GM19467 (cell line): Measurements from ENCODE around the gene RAI14.
"Not testable (repeated sequence)": the region's sequence is repeated elsewhere in the genome, so short reads cannot be mapped to it uniquely, and the experiment has no call there.

Experiments used
- ATAC-seq: cut with Tn5 transposase; IDR thresholded peaks from one replicate; pipeline ENCODE4 v1.9.1; 2021; ENCODE audit warnings: mild to moderate bottlenecking, moderate library complexity; ENCODE audit not compliant: unreplicated experiment

The RAI14 gene

DNA sequence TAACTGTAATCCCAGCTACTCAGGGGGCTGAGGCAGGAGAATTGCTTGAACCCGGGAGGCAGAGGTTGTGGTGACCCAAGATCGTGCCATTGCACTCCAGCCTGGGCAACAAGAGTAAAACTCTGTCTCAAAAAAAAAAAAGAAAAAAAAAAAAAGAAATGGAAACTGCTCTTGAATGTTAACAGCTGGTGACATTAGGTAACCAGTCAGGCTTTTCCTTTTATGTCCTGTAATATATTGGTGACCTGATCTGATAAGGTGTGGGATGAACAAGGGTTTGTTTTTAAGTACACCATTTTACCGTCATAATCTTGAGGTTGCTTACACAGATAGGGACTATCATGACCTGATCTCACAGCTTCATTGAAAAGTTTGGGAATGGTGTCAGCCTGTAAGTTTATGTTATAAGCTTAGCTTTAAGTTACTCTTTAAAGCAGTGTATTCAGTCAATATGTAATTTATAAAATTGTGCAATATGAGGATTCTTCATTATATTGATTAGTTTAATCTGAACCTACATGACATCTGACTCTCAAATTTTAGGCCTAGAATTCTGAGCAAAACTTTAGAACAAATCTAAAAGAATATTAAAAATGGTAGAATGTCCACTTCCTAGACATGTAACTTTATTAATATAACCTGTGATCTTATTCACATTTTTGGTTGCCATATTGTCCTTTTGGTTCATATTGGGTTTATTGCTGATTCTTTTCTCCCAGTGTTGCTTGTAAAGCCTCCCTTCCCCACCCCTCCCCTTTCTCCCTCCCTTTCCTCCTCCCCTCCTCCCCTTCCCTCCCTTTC is 41.4 kb downstream of the RAI14 start:
- no peak for ATAC-seq

DNA sequence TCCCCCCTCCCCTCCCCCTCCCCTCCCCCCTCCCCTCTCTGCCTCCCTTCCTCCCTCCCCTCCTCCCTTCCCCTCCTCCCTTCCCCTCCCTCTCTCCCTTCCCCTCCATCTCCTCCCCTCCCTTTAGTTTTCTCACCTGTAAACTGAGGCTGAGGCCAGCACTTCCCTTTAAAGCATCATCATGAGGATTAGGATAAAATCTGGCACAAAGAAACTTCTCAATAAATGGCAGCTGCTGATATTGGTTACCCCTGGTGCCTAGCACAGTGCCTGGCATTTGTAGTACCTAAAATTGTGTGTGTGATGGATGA is 41.9 kb downstream of the RAI14 start:
- no peak for ATAC-seq

DNA sequence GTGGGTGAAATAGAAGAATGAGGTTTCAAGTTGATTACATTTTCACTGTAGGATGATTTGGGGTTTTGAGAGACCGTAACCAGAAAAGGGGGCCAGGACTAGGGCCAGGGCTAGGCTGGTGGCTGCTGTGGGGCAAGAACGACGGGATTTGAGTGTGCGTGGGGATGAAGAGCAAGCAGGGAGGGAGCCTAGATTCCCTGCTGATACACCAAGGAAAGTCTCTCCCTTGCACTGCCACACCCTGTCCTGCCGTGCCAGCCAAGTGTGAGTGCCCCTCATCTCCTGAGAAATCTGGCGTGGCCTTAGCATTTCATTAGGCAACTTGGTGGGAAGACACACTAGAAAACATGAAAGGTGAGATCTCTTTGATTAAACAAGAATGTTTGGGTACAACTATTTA is 42.6 kb downstream of the RAI14 start:
- ATAC-seq: no peak

DNA sequence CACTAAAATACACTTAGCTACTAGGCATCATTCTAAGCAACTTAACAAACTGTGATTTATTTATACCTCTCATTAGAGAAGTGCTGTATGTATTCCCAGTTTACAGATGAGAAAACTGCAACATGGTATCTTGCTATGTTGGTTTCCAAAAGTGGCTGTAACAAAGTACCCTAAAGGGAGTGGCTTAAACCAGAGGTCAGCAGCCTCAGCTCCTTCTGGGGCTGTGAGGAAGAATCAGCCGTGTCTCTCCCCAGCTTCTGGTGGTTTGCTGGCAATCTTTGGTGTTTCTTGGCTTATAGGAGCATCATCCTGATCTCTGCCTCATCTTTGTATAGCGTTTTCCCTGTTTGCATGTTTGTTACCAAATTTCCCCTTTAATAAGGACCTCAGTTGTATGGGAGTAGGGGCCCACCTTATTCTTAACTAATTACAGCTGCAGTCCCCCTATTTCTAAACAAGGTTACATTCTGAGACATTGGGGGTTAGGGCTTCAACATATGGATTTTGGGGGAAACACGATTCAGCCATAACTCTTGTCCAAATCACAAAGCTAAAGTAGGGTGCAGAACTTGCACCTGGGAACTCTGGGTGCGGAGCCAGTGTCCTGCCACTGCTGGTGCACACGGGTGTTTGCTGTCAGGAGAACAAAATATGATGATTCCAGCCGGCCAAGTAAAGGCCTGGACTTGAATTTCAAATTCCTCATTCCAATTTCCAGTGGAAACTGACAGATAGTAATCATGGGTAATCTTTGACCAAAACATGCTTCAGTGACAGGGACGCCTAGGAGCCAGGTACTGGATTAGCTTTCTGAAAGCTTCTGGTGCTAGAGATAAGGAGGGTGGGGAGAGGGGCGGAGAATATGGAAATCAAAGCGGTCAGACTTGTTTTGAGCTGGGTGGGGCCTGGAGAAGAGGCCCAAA is 43.3 kb downstream of the RAI14 start:
- ATAC-seq: no peak

DNA sequence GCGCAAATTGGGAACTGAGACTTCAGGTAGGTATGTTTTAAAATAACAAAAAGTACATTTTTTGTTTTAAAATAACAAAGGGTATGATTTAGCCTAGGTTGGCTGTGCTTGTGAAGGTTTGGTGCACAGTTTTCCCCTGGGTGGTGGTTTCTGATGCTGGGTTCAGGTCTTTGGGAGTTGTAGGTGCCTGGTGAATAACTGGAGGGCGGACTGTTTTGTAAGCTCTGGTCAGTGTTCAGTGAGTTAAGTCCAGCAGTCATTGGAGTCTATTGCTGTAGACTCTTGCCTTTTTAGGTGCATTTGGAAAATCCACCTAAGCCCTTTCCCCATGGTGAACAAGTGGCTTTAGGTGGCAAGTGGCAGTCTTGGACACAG is 43.9 kb downstream of the RAI14 start:
- no peak for ATAC-seq

DNA sequence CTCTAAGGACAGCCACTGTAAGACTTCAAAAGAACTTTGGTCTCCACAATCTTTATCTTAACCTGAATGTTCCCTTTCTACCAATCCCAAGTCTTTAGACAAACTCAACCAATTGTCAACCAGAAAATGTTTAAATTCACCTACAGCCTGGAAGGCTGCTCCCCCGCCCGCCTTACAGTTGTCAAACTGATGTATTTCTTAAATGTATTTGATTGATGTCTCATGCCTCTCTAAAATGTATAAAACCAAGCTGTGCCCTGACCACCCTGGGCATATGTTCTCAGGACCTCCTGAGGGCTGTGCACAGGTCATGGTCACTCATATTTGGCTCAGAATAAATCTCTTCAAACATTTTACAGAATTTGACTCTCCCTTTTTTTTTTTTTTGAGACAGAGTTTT is 45.3 kb downstream of the RAI14 start:
- ATAC-seq: not testable (repeated sequence)

DNA sequence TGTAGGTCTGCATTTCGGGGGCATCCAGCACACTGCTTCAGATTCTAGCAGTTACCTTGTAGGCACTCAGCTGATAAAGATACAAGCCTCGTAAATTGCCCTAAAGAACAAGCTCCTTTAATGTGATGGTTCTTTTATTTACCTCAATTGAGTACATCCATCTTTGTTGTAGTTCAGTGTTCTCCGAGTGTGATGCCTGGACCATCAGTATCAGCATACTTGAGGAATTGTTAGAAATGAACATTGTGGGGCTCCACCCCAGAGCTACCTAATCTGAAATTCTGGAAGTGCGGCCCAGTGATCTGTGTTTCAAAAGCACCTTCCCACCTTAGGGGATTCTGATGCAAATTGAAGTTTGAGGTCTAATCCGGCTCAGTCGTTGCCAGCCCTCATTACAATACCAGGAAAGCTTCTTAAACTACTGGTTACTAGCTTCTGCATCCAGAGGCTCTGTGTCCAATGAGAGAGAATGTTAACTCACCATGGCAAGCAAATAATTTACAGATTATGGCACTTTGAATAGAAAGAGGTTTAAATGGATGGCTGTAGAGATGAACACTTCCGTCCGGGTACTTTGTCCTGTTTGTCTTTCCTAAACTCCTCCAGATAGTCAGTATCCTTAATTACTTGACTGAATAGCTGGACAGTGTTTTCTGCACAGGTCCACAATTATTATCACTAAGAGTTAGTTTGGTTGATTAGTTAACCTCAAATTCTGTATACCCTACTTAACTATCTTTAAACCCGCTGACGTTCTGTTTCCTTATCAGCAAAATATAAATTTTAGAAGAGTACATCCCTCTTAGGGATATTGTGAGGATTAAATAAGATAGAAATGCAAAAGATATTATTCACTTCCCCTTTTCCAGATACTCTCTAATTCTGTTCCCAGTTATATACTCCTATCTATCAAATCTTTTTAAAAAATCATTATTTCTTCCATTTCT is 47.9 kb downstream of the RAI14 start:
- ATAC-seq: no peak

DNA sequence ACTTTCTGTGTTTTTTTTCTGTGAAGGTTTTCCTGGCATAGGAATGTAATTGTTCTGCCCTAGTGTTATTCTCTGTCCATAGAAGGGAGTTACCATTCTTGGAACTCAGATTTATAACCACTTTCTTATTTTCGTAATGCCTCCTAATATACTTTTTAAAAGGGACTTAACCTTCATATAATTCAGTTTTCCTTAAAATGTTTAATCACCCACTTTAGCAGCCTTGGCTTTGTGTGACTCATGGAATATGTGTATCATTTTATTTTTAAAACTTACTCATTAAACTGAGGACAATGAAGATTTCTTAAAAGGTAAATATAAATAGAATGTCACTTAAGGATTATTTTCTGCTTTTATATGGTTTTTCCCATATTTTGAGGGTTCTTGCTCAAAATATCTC is 50.0 kb downstream of the RAI14 start:
- no peak for ATAC-seq

DNA sequence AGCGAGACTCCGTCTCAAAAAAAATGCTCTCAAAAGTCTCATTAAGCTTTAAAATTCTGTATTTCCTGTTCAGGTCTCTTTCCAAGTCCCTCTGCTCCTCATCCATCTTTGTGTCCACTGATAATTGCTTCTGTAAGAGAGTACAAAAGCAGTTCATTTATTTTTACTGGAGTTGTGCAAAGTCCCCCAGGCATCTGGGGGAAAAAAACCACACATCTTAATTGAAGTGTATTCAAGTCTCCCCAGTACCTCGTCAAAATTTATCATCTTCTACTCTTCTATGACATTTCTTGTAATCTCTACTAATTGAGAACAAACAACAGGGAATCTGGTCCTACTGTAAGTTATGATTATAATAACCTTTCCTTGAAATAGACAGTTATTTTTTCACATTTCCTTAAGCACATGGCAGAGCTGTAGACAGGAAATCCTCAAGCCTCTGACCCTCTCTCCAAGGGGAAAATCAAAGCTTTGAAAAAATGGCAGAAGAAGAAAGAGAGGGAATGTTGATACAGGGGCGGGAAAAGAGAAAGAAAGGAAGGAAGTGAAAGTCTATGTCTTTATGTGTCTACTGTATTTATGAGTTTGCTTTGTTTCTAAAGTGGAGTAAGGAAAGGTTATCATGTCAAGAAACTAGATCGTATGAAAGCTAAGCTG is 51.5 kb downstream of the RAI14 start:
- ATAC-seq: no peak

DNA sequence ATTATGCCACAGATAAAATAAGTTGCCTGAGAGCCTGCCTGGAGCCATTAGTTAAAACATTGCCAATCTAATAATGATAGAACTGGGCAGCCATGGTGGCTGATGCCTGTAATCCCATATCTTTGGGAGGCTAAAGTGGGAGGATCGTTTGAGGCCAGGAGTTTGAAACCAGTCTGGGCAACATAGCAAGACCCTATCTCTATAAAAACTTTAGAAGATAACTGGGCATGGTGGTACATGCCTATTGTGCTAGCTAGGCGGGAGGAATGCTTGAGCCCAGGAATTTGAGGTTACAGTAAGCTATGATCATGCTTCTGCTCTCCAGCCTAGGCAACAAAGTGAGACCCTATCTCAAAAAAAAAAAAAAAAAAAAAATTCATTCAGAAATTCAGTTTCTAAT is 52.6 kb downstream of the RAI14 start:
- no peak for ATAC-seq

DNA sequence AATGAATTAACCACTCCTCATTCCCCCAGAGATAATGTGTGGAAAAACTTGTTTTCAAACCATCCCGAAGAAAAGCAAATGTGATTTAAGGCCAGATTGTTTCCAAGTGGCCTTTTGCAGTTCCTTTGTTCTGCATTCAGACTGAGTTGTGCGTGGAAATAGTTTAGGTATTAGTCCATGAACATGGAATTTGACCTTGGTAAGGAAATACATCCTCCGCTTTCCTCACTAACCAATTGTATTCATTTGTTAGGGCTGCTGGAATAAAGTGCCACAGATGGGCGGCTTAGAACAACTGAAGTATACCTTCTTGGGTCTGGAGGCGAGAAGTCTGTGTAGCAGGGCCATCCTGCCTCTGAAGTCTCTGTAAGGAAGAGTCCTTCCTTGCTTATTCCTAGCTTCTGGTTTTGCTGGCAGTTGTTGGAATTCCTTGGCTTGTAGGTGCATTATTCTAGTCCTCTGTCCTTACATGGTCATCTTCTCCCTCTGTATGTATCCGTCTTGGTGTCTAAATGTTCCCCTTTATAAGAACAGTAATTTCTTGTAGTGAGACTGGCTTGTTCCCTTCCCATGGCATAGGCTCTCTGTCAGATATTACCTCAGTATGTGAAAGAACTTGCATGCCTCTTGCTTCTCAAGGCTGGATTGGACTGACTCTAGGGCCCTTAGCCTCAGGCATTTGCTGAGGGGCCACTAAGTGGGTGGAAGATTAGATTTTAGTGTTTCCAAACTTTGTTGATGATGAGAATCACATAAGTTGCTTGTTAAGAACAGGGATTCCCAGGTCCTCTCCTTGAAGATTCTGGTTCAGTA is 53.9 kb downstream of the RAI14 start:
- no peak for ATAC-seq

DNA sequence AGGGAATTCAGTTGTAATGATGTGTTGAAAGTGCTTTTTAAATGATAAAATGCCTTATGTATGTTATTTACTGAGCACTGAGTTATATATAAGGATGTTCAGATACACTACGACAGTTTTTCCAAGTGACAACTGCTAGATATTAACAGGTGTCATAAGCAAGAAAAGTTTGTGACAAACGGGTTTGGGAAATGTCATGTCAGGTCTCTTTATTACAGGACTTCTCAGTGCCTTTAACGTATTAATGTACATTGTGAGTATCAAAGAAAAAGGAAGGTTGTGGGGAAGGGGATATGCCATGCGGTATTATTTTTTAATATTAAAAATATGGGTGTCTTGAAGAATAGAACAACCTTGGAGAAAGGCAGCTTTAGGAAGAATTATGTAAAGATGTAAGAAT is 56.4 kb downstream of the RAI14 start:
- no peak for ATAC-seq

DNA sequence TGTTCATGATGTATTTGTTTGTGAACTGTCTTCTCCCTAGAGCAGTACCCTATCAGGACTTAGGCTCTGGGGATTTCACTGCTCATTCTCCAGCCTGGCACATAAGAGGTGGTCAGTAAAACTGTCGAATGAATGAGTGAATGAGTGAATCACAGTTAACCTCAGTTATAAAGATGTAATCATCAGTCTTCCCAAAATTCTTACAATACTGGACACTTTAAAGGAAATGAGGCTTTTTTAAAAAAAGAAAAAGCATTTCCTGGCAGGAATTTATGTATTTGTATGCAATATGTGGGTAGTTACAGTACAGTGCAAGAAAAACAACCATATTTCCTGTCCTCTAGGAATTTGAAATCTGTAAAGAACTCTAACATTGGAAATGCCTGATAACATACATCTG is 59.6 kb downstream of the RAI14 start:
- no peak for ATAC-seq

DNA sequence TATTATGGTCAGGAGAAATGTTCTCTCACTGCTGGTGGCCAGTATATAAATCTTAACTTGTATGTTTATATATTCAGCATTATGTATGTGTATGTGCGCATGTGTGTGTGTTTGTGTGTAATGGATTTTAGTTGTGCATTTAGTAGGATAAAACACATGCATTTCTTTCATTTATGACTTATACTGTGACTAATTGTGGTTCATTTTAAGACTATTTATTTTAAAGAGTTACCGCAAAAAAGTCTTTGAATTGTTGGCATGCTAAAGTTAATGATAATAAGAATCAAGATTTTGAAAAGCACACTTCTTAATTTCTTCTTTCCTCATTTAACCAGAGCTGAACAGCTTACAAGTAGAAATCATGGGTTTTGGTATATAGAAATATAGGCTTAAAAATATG is 60.9 kb downstream of the RAI14 start:
- ATAC-seq: no peak

DNA sequence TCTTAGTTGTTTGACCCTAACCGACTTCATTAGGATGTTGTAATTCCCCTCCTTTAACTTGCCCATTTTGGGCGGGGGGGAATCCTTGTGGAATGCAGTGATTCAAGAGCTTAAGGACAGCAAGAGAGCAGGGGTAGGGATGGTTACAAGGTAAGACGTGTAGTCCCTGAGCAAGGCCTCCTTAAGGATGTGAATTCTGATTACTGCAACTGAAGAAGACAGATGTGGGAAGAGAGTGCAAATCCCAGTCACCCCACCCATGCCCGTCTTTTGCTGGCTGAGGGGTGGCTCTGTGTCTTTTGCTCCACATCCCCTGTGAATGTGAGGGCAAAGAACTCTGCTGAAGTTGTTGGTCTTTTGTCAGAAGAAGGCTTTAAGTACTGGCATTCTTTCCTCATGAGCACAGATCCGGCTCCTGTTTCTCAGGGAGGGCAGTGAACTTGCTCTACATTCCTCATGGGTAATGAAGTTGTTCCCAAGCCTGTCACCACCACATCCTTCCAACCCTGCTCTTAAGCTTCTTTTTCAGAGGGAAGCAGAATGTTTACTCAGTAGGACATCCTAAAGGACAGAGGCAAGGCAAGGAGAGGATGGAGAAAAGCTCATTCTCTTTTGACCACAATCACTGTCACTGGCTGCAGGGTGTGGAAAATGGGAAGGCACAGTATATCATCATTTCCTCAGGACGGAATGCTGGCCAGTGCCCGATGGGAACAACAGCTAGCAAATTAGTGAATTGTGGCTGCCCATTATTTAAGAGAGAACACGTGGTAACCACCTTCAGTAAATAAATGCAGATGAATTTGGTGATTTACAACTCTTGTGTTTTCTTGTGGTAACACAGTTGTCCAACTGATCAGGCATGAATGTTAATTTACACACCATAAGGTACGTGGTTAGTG is 61.5 kb downstream of the RAI14 start:
- no peak for ATAC-seq

DNA sequence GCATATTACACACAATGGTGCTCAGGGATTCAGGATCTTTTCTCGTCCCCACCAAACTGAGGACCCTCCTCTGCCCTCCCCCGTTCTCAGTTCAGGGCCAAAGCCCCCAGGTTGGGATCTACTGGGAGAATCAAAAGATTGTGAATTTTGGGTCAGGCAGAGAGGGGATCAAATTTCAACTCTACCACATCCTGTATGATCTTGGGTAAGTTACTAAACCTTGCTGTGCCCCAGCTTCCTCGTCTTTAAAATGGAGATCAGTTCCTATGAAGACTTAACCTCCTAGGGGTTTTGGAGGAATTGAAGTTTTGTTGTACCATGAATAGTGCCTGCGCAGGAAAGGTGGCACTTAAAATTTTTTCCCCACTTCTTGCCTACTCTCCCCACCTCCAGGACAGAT is 62.4 kb downstream of the RAI14 start:
- ATAC-seq: no peak

DNA sequence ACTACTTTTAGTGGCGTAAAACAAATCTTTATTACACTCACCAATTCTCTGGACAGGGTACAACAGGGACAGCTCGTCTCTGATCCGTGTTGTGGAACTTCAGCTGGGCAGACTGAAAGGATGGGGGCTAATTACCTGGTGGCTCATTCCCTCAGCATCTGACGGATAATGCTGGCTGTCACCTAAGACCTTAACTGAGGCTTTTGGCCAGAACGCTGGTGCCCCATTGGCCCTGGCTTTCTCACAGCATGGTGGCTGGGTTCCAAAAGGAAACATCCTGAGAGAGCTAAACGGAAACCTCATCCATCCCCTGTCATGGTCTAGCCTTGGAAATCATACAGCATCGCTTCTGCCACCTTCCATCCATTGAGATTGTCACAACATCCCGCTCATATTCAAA is 62.9 kb downstream of the RAI14 start:
- no peak for ATAC-seq

DNA sequence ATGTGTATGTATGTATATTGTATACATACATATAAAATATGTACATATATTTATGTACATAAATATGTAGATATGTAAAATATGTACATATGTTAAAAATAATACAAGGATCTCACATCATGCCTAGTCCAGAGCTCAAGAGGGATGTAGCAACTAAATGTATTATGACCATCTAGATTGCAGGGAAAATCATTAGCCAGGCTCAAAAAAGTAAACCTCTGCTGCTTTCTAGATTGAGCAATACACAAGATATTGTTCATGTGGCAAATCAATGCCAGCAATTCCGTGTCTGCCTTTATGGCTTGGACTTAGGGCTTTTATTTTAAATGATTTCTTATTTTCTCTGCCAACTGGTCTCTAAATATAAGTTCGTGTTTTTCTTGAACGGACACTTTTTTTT is 65.2 kb downstream of the RAI14 start:
- no peak for ATAC-seq

DNA sequence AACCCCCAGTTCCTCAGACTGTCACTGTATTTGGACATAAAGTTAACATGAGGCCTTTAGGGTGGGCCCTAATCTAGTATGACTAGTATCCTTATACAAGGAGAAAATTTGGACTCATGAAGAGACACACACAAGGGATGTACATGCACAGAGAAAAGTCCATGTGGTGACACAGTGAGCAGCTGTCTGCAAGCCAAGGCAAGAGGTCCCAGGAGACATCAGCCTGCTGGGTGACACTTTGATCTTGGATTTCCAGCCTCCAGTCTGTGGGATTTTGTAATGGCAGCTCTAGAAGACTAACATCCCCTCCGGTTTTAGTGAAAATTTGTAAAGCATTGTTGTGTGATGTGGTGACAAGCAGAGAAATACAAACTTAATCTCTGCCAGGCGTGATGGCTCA is 66.1 kb downstream of the RAI14 start:
- no peak for ATAC-seq
